ENCODE data around the gene TRIO. TPM values are rescaled to one million over a fixed set of nuclear protein-coding genes. Genes with fewer than 3 reads are reported as not detected.

The TRIO gene
- total RNA-seq, 1 experiment from 2014 or later = 88.8 TPM

DNA sequence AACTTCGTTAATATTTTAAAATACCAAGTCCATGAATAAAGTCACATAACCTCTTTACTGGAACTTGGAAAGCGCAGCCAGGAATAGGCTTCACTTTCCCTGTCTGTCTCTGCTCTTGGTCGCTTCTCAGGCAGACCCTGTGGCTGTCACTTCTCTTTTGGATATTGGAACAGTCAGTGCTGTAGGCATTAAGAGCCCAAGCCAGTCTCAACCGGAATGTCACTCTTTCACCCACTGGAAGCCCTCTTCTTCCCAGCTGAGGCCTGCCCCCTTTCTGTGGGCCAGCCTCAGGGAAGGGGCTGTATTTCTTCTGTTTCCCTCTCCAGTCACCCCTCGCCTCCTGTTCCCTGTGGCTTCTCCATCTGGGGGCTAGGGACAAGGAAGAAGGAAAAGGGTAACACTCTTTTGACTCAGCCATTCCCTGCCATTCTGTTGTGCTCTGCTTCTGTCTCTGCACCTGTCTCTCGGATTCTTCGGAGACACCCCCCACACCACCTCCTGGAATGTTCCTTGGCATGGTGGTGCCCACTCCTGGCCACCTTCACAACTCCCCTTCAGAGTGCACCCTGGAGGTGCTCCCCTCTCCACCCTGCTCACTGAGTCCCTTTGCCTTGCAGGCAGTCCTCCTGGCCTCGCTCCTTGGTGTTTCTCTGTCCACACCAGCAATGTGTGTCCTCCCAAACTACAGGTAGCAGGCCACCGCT, 103.4 kb downstream of the TRIO start:
- DNase-seq (ENCODE audit: low spot score) (no peak), ATAC-seq (peak; percentile 16)
- H3K9me3 Mint-ChIP-seq = no peaks in the 10 kb centered on the region
- H3K36me3 Mint-ChIP-seq = no peaks in the 10 kb centered on the region
- peaks cover 74% of the 10 kb centered on the region for H3K4me1 Mint-ChIP-seq
- peak overlapping the region; percentile 71 for H3K27ac Mint-ChIP-seq
- ChIA-PET CTCF (interaction anchor here (1.0 to 3.3 kb wide), 3 partner anchors 12 to 138 kb away, joined by 4 to 13 read pairs (median 10); no protein-coding TSS in a partner anchor), POLR2A (no interaction called here)
- H3K27me3 Mint-ChIP-seq (ENCODE audit: low read depth) = no peaks in the 10 kb centered on the region
- no peak overlapping the region for H3K4me3 Mint-ChIP-seq
- TF ChIP-seq ZNF232 (CRISPR knock-in tag; IDR thresholded peaks at IDR 0.05) (no peak), NFATC4 (CRISPR knock-in tag; IDR thresholded peaks at IDR 0.05) (no peak), ZBTB21 (CRISPR knock-in tag; IDR thresholded peaks at IDR 0.05; ENCODE audit: borderline replicate concordance) (no peak), ZNF317 (CRISPR knock-in tag; IDR thresholded peaks at IDR 0.05; ENCODE audit: borderline replicate concordance, low read depth) (no peak), ELF4 (CRISPR knock-in tag; IDR thresholded peaks at IDR 0.05; ENCODE audit: low read depth) (no peak), MYBL2 (CRISPR knock-in tag; IDR thresholded peaks at IDR 0.05) (no peak)
- TF ChIP-seq, protein P1, sequence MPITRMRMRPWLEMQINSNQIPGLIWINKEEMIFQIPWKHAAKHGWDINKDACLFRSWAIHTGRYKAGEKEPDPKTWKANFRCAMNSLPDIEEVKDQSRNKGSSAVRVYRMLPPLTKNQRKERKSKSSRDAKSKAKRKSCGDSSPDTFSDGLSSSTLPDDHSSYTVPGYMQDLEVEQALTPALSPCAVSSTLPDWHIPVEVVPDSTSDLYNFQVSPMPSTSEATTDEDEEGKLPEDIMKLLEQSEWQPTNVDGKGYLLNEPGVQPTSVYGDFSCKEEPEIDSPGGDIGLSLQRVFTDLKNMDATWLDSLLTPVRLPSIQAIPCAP (CRISPR knock-in tag; IDR thresholded peaks at IDR 0.05) = no peak
- TF ChIP-seq, protein P2, sequence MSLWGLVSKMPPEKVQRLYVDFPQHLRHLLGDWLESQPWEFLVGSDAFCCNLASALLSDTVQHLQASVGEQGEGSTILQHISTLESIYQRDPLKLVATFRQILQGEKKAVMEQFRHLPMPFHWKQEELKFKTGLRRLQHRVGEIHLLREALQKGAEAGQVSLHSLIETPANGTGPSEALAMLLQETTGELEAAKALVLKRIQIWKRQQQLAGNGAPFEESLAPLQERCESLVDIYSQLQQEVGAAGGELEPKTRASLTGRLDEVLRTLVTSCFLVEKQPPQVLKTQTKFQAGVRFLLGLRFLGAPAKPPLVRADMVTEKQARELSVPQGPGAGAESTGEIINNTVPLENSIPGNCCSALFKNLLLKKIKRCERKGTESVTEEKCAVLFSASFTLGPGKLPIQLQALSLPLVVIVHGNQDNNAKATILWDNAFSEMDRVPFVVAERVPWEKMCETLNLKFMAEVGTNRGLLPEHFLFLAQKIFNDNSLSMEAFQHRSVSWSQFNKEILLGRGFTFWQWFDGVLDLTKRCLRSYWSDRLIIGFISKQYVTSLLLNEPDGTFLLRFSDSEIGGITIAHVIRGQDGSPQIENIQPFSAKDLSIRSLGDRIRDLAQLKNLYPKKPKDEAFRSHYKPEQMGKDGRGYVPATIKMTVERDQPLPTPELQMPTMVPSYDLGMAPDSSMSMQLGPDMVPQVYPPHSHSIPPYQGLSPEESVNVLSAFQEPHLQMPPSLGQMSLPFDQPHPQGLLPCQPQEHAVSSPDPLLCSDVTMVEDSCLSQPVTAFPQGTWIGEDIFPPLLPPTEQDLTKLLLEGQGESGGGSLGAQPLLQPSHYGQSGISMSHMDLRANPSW (CRISPR knock-in tag; conservative IDR thresholded peaks at IDR 0.05; ENCODE audit: low read depth) = no peak

DNA sequence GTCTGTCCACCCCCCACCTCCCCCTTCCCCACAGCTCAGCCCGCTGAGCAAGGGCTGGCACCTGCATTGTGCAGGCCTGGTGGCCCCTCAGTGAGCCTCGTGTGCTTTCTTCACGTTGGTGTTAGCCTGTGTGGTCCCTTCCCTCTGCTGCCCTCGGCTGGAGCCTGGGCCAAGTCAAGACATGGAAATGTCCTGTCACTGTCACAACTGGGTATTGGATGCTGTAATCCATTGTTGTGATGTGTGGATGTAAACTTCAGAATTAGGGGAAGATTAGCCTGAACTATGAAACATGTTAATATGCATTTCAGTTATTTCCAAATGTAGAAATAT, 103.9 kb downstream of the TRIO start:
- Mint-ChIP-seq H3K27me3 (ENCODE audit: low read depth) (no peaks in the 10 kb centered on the region), H3K9me3 (no peaks in the 10 kb centered on the region), H3K4me1 (peaks cover 79% of the 10 kb centered on the region), H3K4me3 (no peak overlapping the region), H3K36me3 (no peaks in the 10 kb centered on the region), H3K27ac (no peak overlapping the region; the same call in 1 of the 2 replicates)
- DNase-seq (ENCODE audit: low spot score) (no peak), ATAC-seq (peak; percentile 20)
- CTCF ChIA-PET = interaction anchor here (1.0 to 3.3 kb wide), 2 partner anchors 11 to 139 kb away, joined by 4 to 13 read pairs; no protein-coding TSS in a partner anchor
- TF ChIP-seq, protein P3, sequence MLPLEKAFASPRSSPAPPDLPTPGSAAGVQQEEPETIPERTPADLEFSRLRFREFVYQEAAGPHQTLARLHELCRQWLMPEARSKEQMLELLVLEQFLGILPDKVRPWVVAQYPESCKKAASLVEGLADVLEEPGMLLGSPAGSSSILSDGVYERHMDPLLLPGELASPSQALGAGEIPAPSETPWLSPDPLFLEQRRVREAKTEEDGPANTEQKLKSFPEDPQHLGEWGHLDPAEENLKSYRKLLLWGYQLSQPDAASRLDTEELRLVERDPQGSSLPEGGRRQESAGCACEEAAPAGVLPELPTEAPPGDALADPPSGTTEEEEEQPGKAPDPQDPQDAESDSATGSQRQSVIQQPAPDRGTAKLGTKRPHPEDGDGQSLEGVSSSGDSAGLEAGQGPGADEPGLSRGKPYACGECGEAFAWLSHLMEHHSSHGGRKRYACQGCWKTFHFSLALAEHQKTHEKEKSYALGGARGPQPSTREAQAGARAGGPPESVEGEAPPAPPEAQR (CRISPR knock-in tag; IDR thresholded peaks at IDR 0.05) = no peak
- TF ChIP-seq, protein P4, sequence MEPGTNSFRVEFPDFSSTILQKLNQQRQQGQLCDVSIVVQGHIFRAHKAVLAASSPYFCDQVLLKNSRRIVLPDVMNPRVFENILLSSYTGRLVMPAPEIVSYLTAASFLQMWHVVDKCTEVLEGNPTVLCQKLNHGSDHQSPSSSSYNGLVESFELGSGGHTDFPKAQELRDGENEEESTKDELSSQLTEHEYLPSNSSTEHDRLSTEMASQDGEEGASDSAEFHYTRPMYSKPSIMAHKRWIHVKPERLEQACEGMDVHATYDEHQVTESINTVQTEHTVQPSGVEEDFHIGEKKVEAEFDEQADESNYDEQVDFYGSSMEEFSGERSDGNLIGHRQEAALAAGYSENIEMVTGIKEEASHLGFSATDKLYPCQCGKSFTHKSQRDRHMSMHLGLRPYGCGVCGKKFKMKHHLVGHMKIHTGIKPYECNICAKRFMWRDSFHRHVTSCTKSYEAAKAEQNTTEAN (CRISPR knock-in tag; IDR thresholded peaks at IDR 0.05) = no peak
- TF ChIP-seq, protein P2 (CRISPR knock-in tag; conservative IDR thresholded peaks at IDR 0.05; ENCODE audit: low read depth) = no peak
- TF ChIP-seq JAZF1 (CRISPR knock-in tag; IDR thresholded peaks at IDR 0.05) (no peak), GABPB1 (CRISPR knock-in tag; IDR thresholded peaks at IDR 0.05) (no peak), FOXK1 (CRISPR knock-in tag; IDR thresholded peaks at IDR 0.05) (no peak), SP1 (CRISPR knock-in tag; conservative IDR thresholded peaks at IDR 0.05) (no peak), FOXJ3 (CRISPR knock-in tag; IDR thresholded peaks at IDR 0.05; ENCODE audit: borderline replicate concordance) (no peak), IRF2 (CRISPR knock-in tag; IDR thresholded peaks at IDR 0.05; ENCODE audit: borderline replicate concordance, low read depth) (no peak)
- TF ChIP-seq, protein P5, sequence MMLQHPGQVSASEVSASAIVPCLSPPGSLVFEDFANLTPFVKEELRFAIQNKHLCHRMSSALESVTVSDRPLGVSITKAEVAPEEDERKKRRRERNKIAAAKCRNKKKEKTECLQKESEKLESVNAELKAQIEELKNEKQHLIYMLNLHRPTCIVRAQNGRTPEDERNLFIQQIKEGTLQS (CRISPR knock-in tag; conservative IDR thresholded peaks at IDR 0.05) = no peak
- TF ChIP-seq, protein P6, sequence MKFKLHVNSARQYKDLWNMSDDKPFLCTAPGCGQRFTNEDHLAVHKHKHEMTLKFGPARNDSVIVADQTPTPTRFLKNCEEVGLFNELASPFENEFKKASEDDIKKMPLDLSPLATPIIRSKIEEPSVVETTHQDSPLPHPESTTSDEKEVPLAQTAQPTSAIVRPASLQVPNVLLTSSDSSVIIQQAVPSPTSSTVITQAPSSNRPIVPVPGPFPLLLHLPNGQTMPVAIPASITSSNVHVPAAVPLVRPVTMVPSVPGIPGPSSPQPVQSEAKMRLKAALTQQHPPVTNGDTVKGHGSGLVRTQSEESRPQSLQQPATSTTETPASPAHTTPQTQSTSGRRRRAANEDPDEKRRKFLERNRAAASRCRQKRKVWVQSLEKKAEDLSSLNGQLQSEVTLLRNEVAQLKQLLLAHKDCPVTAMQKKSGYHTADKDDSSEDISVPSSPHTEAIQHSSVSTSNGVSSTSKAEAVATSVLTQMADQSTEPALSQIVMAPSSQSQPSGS (CRISPR knock-in tag; IDR thresholded peaks at IDR 0.05; ENCODE audit: borderline replicate concordance, low read depth) = no peak
- POLR2A ChIA-PET = no interaction called here
